Anterior cingulate cortex (tissue), 58 donors: ENCODE results near the gene TRPV5.

Experiments
- DNase-seq, 58 donors: peaks; one replicate each; lab custom pipeline; 2025; lab: John Stamatoyannopoulos, UW

TRPV5 gene

DNA sequence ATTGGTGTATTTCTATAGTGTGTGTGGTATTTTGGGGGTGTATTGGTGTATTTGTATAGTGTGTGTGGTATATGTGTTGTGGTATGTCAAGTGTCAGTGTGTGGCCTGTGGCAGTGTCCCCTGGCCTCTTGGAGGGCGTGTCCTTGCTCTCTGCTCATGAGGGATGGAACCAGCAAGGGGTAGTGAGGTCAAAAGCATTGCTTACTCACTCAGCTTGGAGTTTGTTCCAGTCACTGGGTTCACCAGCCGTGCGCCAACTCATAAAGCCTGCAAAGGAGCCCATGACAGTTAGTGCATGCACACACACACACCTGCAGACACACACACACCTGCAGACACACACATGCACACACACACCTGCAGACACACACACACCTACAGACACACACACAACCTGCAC lies 43.7 kb downstream of the TRPV5 start:
- DNase-seq: no peak

GRCh38 chr7:142887282-142888015 lies 46.1 kb downstream of the TRPV5 start:
- no peak for DNase-seq

- no peak for DNase-seq
These were observed 46.7 kb downstream of the TRPV5 start for GRCh38 chr7:142886866-142887265.

- DNase-seq: no peak
These were observed 48.0 kb downstream of the TRPV5 start, which contains the start of gene TRPV6 for GRCh38 chr7:142885311-142886230. TRPV6 (minus strand) TSS chr7:142885745.

- DNase-seq: no peak
These were observed 49.3 kb downstream of the TRPV5 start for GRCh38 chr7:142884286-142884640.

- no peak for DNase-seq
These were observed 49.8 kb downstream of the TRPV5 start for GRCh38 chr7:142883571-142884285.

- DNase-seq: no peak
These were observed 50.4 kb downstream of the TRPV5 start for GRCh38 chr7:142883145-142883544.

DNA sequence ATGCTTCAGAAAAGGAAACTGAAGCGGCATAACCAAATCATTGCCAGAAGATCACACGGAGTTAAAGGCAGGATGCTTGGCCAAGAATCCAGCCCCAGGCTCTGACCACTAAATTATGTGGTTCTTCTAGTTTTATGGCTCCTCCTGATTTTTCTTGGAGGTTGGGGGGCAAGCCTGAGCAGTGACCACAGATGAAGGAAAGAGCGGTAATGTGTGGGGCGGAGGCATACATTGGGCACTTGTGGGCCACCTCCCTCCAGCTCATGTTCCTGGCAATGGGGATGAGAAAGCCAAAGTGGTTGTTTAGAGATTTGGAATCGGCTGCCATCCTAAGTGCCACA lies 51.2 kb downstream of the TRPV5 start:
- no peak for DNase-seq

- DNase-seq: no peak
These were observed 51.8 kb downstream of the TRPV5 start for GRCh38 chr7:142881586-142882337.

DNA sequence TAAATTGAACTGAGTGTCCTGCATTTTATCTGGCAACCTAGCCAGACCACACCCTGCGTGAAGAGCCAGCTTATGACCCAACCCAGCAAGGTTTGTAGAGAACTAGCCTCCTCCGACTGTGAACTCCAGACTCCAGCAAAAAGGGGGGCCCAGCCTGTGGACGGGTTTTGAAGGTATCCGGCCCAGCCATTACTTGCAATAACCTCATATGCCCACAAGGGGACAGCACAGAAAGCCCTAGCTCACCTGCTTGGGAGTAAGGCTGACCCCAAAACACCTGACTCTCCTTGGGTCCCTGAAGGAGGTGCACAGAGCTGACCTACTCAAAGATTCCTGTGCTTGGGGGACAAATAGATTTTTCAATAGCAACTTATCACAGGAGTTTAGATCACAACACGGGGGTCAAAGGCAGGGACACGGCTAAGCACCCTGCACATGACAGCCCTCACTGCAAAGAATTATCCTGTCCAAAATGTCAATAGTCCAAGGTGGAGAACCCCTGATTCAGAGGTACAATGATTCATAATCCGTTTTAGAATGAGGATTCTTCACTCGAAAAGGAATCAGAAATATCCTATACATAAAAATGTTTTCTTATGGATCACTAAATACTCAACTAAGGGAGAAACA lies 52.6 kb downstream of the TRPV5 start:
- peak in 1 of 58 donors; percentile 21 for DNase-seq

DNA sequence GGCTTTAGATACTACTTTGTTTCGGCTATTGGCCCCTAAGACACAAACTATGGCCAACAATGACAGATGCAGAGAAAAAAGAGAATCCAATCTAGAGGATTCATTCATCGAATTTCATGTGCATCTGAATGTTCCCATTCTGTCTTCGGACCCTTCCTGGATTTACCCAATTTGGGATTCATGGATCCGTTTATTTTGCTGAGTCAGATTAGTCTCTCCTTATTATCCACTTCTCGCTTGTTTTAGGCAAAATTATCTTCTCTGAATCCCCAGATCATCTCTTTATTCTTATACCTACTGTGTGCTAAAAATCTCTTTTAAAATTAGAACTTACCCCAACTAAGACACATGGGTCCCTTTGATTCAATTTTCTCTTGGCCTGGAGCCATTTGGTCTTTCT lies 54.5 kb downstream of the TRPV5 start:
- DNase-seq: no peak

GRCh38 chr7:142878315-142878714 lies 55.2 kb downstream of the TRPV5 start:
- no peak for DNase-seq

- no peak for DNase-seq
These were observed 56.3 kb downstream of the TRPV5 start for GRCh38 chr7:142876991-142877910.

DNA sequence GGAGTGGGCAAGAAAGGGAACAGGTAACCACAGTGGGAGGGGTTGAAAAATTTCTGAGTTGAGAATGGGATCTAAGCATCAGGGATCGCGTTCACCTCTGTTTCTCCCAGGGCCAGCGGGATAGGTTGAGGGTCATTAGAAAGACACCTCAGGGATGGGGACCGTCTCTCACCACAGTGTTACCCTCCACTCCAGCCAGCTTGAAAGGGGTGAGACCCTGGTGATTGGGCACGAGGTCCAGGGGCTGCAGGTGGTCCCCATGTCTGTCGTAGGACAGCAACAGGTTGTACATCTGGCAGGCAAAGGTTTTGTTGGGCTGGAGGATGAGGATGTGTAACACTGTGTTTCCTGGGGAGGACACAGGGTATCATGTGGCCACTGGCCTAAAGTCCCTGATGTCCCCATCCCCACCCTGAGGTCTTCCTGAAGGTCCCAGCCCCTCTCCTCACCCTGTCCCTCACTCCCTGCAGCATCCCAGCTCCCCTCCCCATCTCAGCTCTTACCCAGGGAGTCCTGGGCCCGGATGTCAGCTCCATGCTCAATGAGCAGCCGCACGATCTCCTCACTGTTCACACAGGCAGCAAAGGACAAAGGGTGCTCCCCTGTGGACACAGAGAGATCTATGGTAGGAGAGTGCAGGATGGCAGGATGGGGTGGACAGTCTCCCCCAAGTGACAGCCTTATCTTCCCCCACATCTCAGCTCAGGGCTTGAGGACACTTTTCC lies 57.1 kb downstream of the TRPV5 start:
- no peak for DNase-seq

- no peak for DNase-seq
These were observed 58.1 kb downstream of the TRPV5 start for GRCh38 chr7:142875456-142875855.

- no peak for DNase-seq
These were observed 58.7 kb downstream of the TRPV5 start for GRCh38 chr7:142874837-142875236.

DNA sequence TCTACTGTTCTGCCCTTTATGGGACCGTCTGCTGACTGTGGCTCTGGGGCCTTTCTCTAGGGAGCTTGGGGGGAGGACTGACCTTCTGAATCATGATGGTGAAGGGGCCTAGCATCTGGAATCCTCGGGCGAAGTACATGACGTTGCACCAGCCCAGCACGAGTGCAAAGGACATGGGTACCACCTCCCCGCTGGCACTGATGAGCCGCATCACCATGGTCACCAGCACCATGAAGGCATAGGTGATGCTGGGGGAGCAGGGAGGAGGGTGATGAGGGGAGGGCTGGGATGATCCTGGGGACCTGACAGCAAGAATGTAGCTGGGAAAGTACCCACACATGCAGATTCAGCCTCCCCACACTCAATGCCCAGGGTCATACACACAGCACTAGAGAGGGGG lies 59.1 kb downstream of the TRPV5 start:
- DNase-seq: no peak

GRCh38 chr7:142873871-142874270 lies 59.7 kb downstream of the TRPV5 start:
- no peak for DNase-seq
